Anterior cingulate cortex (tissue), 58 donors: Measurements from ENCODE around the gene CA10.
A peak's percentile ranks its signal among the peaks of the same experiment; 100 is the strongest.

Experiments used
- DNase-seq, 58 donors: peaks; one replicate each; lab custom pipeline; 2025; lab: John Stamatoyannopoulos, UW

CA10 gene

DNA sequence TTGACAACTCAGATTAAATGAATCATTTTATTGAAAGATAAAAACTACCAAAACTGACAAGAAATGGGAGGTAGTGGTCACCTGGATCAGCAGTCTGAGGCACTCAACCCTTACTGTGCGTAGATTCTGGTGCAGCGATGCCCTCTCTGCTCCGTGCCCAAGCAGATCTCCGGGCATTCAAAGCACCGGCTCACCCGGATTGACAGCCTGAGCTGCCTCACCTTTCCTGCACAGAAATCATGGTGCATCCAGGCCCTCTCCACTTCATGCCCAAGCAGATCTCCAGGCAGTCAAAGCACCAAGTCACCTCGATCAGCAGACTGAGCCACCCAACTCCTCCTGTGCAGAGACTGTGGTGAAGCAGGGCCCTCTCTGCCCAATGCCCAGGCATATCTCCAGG lies 196.8 kb downstream of the CA10 start:
- DNase-seq: no peak

DNA sequence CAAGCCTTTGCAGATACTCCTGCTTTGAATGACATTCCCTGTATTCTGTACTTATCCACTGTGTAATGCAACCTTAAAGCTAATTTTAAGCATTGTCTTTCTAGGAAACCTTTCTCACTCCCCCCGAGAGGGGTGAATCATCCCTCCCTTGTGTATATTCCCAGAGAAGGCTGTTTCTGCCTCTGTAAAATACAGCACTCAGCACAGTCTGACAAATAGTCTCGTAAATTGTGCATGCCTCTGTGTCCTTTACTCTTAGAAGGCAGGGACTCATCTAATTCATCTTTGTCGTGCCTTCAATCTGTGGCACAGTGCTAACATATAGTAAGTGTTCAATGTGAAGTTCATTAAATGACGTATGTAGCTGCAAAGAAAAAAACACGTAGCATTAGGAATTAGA lies 200.7 kb downstream of the CA10 start:
- DNase-seq: peak in 1 of 58 donors; percentile 39

DNA sequence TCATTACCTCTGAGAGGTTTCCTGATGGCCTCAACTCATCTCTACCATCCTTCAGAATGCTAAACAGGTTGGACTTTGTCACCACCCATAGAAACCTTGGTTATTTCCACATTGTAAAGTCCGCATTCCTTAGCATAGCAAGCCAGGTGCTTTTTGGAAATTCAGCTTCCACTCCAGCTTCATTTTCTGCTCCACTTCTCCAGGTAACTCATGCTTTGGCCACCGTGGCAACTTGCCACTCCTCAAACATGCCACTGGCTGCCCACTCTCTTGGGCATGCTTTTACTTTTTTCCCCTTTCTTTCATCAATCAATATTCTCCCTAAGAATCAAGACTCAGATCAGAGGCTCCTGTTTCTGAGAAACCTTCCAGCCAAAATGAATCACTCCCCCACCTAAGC lies 203.3 kb downstream of the CA10 start:
- DNase-seq: no peak

DNA sequence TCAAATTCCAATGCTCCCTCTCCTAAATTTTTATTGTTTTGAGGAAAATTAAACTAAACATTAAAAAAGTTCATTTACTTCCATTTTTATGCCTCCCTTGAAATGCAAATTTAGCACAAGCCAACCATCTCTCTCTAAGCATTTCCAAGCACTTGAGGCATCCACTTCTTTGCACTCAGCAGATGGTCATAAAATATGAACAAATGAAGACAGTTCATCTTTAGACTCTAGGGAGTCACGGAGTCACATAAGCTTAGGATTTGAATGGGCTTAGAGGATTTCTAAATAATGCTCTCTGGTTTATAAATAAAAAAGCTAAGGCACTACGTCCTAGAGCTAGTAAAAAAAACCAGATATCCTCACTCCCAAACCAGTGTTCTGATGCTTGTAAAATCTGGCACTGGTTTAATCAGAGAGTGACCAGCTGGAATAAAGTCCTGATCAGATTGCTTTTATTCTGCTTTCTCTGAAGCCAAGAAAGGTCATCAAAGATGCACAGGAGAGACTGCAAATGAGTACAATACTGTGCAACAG lies 204.2 kb downstream of the CA10 start:
- no peak for DNase-seq

DNA sequence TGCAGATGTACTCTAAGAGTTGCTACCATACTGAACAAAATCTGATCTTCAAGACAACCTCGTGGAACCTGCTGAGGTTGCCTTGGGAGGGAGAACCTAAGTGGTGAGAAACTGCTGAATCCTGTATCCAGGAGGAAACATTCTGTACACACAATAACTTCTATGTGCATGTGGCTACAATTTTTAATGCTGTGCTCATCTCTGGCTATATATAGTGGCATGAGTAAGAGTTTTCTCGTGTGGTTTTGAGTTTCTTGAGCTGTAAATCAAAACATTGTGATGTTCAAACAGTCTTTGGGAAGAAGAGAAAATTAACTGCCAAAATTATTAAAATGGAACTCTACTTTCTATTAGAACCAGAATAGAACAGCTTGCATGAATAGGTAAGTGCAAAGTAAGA lies 206.8 kb downstream of the CA10 start:
- DNase-seq: no peak

DNA sequence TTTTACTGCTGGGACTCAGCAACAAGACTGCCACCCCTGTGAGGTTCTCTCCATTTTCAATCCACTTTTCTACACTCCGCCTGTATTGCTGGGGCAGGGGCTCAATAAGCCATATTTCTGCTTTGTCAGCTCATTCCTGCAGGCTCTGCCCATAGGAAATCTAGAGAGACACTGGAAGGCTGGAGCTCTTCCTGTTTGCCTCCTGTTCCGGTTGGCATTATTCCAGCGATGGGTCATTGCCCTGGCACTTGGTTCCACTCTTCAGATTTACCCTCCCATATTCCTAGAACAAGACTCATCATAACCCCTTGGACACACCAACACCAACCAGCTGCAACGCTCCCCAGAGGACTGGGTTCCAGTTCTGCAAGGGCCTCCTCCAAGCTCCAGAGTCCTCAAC lies 210.4 kb downstream of the CA10 start:
- DNase-seq: no peak

DNA sequence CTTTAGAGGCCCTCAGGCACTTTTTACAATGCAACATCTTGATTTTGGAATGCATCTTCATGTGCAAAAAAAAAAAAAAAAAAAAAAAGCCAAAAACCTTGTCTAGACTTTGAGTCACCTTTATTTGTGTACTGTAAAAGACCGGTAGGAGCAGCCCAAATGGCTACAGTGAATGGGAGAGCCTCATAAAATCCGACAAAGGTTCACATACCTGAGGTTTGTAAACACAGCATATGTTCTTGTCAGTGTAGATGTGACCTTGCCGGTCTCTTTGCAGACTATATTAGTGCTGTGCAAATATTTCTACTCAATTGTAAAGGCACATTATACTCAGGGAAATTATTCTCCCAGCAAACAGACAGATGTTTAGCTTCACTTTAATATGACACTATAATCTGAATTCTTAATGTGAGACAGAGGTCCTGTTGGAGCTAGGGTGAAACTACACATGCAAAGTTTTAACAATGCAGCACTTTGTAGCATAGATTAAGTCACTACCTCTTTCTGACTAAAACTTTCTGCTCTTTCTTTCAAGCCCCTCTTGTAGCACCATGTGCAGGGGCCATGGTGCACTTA lies 211.3 kb downstream of the CA10 start:
- DNase-seq: no peak

DNA sequence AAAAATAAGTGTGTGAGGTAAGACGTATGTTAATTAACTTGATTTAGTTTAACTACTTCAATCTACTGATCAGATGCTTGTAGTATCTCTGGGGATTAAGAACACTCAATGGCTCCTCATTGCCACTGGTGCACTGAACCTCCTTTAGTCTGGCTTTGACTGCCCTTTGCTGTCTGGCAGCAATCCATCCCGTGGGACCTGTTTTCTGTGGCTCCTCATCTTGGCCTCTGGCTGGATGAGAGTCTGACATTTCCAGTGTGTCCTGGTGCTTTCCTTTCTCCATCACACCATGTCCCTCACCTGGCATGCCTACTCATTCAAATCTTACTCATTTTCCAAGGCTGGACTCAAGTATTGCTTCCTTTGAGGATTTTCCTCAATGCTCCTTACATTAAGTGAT lies 212.2 kb downstream of the CA10 start:
- no peak for DNase-seq

DNA sequence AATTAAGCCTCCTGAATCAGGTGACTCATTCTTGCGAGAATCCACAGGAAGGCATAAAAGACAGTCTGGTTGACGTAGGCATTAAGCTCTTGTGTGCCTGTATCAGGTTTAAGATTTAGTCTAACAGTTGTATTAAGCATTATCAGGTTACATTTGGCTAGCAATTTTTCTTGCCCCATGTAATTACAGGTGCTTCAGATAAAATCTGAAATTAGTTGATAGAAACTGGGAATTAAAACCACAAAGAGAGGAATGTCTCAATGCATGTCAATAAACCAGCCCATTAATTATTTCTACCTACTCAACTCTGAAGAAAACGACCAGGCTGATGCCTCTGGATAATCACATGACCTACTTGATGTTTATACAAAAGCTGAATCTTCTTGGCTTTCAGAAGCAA lies 217.2 kb downstream of the CA10 start:
- no peak for DNase-seq

DNA sequence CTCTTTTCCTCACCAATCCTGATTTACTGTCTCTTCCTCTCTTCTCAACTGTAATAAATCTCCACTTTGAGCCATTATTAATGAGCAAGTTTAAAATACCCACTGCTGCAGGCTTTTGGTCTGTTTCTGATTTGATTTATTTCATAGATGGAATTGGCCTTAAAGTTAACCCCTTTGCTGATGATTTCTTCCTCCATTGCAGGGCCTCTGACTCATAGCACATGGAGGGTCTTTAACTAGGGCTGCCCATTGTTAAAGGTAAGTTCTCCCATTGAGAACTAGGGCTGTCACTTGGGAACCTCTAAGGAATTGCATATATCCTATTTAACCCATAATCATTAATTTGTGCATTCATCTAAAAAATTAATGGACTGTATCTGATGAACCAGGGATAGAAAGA lies 221.2 kb downstream of the CA10 start:
- DNase-seq: no peak

DNA sequence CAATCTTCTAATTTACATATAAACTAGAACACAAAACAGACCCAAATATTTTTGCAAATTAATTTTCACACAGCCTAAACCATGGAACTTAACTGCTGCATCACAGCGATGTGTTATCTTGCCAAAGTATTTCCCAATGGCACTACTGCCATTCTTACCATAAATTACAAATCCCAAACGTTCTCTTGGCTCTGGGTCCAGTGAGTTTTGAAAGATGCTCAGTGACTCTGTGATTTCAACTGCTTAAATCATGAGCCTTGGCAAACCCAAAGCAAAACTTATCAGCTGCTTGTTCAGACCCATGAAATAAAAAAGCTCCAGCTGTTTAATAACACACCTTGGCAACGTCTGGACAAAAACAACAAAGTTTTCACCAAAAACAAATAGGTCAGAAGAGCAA lies 223.0 kb downstream of the CA10 start:
- DNase-seq: no peak

DNA sequence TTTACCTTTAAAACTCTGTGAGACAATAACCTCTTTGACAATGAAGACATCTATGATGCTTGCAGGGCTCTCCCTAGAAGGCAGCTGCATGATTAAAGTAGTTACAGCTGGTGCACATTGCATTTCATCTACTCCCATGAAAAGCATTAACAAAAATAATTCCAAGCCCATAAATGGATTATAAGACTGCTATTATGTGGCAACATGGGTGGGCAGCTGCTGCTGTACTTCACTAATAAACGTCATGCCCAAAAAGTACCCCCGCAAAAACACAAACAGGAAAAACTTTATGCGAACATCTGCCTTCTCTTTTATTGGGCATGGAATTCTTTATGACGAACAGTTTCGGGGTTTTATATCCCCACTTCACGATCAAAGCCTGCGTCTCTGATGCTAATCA lies 224.9 kb downstream of the CA10 start:
- no peak for DNase-seq

DNA sequence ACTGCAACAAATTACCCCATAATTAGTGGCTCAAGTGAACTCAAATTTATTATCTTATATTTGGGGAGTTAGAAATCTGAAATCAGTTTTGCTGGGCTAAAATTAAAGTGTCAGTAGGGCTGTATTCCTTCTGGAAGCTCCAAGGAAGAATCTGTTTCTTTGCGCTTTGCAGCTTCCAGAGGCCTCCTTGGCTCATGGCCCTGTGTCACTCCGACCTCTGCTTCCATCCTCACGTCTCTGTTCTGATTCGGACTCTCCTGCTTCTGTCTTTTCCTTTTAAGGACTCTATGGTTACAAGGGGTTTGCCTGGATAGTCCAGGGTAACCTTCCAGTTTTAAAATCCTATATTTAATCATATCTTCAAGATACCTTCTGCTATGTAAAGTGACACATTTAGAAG lies 232.1 kb downstream of the CA10 start:
- DNase-seq: no peak

DNA sequence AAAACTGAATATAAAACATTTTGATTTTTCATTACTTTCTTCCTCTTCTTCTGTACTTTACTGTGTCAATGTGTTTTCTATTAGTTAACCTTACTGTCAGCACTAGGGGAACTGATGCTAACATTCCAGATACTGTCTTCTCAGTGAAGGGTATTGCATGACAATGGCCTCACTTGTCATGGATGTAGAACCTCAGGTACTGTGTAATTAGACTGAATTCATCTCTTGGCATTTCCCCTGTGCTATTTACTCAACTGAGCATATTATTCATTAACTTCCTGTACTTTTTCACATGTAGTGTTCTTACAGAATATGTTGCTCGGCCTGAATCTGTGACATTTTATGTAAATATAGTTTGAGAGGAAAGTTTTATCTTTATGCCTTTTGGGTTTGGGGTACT lies 237.0 kb downstream of the CA10 start:
- DNase-seq: no peak

DNA sequence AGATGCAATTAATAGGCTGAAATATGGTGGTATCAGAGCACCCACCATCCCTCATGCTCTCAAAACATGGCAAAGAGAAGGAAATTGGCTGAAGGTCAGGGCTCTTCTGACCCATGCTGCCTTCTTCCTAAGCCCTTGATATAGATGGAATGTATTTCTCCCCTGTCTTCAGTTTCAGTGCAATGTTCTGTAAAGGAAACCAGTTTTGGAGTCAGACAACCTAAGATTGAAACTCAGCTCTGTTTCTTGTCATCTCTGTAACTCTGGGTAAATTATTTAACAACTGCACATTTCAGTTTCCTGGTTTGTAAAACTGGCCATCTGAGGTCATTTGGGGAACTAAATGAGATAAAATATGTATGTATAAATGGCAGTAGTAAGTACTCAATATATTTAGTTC lies 243.9 kb downstream of the CA10 start:
- DNase-seq: no peak

DNA sequence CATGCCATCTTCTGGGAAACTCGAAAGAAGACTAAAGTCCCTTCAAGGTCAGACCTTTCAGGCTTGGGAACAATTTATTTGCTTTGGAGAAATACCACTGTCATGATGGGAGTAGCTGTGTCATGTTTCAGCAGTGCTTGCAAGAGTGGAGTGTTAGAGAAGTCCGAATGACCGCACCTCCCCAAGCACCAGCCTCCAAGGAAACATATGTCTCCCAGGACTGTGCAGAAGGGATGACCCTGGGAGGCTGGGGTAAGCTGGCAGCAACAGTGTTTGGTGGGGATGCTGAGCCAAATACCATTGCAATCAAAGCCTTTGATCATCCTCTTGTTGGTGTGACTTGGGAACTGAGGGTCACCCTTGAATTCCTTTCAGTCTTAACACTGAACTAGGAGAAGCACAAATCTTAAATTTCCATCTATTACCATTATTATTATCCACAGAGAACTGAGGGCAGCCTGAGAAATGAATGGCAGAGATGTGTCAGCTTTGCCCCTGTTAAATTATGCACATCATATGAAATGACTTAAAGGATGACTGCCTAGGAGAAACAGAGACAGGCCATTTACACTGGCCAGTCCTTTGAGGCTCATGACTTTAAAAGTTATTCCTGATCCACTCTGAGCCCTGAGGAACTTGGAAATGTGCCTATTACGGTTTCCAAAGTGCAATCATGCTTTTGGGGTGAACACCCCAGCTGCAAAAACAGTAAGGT lies 244.9 kb downstream of the CA10 start:
- no peak for DNase-seq

DNA sequence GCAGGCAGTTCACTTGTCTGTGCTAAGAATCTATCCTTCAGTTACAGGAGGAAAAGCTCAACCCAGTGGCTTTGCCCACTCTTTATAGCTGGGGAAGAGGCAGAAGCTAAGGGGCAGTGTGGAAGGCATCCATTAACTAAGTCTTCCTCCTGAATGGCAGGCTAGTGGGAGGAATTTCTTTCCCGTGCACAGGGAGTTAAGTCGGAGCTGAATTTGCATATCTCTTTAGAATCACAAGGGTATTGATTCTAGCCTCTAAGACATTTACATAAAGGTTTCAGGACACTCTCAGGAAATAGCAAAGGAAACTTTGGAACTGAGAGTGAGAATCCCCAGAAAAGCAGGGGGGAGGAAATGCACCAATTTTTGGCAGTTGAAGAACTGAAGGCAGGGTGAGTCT lies 245.6 kb downstream of the CA10 start:
- no peak for DNase-seq

DNA sequence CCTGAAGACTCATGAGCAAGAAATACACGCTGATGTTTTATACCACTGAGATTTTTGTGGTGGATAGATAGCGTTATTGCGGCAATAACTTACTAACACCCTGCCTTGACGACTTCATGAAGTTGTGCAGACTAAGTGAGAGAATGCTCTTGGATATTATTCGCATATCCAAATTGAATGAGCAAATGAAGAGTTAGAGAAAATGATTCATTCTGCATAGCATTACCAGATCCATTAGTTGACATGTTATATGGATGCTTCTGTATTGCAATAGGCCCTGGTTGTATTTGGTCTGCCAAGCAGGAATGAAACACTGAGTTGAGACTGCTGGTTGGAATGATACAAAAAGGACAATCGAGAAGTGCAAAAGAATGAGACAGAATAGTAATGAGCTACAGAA lies 247.3 kb downstream of the CA10 start:
- DNase-seq: no peak

DNA sequence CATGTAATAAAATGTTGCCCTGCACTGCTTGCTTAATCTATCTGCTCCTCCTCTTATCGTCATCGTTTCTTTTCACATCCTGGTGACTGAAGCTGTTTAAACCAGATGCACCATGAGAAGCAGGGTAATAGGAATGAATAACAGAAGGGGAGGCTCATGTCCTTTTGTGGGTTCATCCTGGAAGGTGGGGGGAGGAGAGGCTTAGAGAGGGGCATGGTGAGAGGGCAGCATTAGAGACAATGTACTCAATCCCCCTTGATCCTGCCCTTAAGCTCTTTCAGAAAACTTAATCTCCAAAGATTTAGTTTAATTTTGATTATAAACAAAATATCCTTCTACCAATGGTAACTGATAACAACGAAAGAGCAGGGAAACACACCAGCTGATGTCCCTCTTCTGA lies 248.5 kb downstream of the CA10 start:
- no peak for DNase-seq

DNA sequence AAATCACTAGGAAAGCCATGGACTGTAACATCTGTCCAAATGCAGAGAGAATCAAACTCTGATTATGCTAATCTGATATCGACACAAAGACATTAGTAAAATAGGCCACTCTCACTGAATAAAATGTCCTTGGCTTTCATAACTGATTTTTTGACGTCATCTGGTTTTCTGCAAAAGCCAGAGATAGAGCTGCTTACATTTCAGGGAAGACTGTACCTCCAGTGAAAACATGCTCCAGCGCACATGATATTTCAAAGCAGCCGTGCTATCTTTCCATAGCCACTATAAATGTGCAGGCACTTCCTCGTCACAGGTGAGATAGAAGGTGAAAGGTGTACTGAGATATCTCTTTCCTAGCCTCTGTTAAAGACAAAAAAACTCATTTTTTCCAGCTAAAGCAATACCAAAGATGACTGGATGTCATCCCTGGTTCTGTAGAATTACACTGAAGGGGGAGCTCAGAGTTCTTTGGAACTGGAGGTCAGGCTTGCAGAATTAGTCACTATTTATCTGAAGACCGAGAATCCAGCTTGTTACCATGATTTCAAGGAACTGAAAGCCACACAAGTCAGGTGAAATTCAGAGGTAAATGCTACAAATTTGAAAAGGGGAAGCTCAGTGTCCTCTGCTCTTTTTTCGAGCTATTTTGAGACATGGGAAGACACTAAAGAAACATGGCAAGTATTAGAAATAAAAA lies 249.5 kb downstream of the CA10 start:
- no peak for DNase-seq

DNA sequence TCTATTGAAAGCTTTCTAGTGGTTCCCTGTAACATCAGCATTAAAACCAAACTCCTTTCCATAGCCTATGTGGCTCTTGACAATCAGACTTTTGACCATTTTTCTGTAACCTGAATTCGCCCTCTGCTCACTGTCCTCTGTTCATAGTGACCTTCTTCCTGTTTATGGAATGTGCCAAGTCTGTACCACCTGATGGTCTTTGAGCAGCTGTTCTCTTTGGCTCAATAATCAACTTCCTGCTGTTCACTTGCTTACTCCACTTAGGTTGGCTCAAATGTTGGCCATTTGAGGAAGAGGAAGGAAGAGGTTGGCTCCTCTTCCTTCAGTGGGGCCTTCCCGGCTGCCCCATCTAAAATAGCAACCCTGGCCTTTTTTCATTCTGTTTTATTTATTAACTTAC lies 251.5 kb downstream of the CA10 start:
- DNase-seq: no peak

DNA sequence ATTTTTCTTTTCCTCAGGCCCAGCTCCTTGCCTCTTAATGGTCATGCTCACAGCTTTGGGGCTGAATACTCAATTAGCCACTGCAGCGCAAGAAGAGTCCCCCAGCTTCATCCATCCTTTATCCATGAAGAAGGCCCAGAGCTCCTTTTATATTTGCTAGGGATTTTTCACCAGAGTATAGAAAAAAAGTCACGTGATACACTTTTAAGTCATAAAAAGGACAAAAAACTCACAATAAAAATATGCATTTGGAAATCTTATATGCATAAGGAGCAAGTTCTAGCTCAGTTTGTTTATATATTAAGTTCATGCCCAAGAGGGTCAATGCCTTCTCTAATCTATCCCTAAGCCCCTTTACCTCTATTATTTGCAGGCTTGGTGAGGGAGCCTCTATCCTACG lies 254.1 kb downstream of the CA10 start:
- no peak for DNase-seq
